HepG2 (cell line): Measurements from ENCODE around the gene TCF23. TPM values are rescaled to one million over a fixed set of nuclear protein-coding genes. Genes with fewer than 3 reads are reported as not detected.
A peak's percentile ranks its signal among the peaks of the same experiment; 100 is the strongest.

Source experiments
- ELF1 ChIP-seq: sonication (generic); formaldehyde crosslinking; IDR thresholded peaks from 2 replicates; pipeline ENCODE4 v1.4.0; 2020; ENCODE audit warnings: missing genetic modification reagents
- ELF3 ChIP-seq: IDR thresholded peaks from 2 replicates; pipeline ENCODE4 v1.6.1; 2016; ENCODE audit warnings: missing genetic modification reagents, missing compliant biosample characterization
- EP300 ChIP-seq, 3 experiments: sonication (generic) in 1 of 3; formaldehyde crosslinking in 1 of 3; IDR thresholded peaks; 2 replicates each; pipeline versions ENCODE4 v1.5.1 to v1.6.1; 2011 to 2020; ENCODE audit warnings: low read depth in 2 of 3, low read length in 2 of 3, borderline replicate concordance in 1 of 3, improper control_type of control experiment in 1 of 3, mild to moderate bottlenecking in 1 of 3, missing genetic modification reagents in 1 of 3, moderate library complexity in 1 of 3
- HMGA1 ChIP-seq: sonication (generic); formaldehyde crosslinking; conservative IDR thresholded peaks from 2 replicates; pipeline ENCODE4 v1.4.0; 2020; ENCODE audit warnings: missing genetic modification reagents
- HOXD1 ChIP-seq: sonication (generic); formaldehyde crosslinking; IDR thresholded peaks from 2 replicates; pipeline ENCODE4 v1.5.0; 2020; ENCODE audit warnings: missing genetic modification reagents
- KLF13 ChIP-seq: sonication (generic); formaldehyde crosslinking; IDR thresholded peaks from 2 replicates; pipeline ENCODE4 v1.4.0; 2020; ENCODE audit warnings: mild to moderate bottlenecking, missing genetic modification reagents
- MED1 ChIP-seq: sonication (generic); formaldehyde crosslinking; IDR thresholded peaks from 2 replicates; pipeline ENCODE4 v1.4.0; 2020; ENCODE audit warnings: missing genetic modification reagents
- MEF2D ChIP-seq: sonication (generic); formaldehyde crosslinking; IDR thresholded peaks from 2 replicates; pipeline ENCODE4 v1.5.1; 2020; ENCODE audit warnings: mild to moderate bottlenecking, missing genetic modification reagents
- MYNN ChIP-seq: sonication (generic); formaldehyde crosslinking; IDR thresholded peaks from 2 replicates; pipeline ENCODE4 v1.4.0; 2020; ENCODE audit warnings: mild to moderate bottlenecking, low read depth, missing genetic modification reagents
- ZNF143 ChIP-seq: sonication (generic); formaldehyde crosslinking; IDR thresholded peaks from 2 replicates; pipeline ENCODE4 v1.4.0; 2020; ENCODE audit warnings: missing genetic modification reagents
- ZNF253 ChIP-seq: sonication (generic); formaldehyde crosslinking; IDR thresholded peaks from 2 replicates; pipeline ENCODE4 v1.8.0; 2022; ENCODE audit warnings: mild to moderate bottlenecking, missing genetic modification reagents, borderline replicate concordance
- ZNF275 ChIP-seq: sonication (generic); formaldehyde crosslinking; IDR thresholded peaks from 2 replicates; pipeline ENCODE4 v1.8.0; 2022; ENCODE audit warnings: missing genetic modification reagents, mild to moderate bottlenecking, inconsistent platforms, borderline replicate concordance
- ZNF33B ChIP-seq: sonication (generic); formaldehyde crosslinking; IDR thresholded peaks from 2 replicates; pipeline ENCODE4 v1.5.1; 2020; ENCODE audit warnings: mild to moderate bottlenecking, missing genetic modification reagents
- ZNF343 ChIP-seq: sonication (generic); formaldehyde crosslinking; IDR thresholded peaks from 2 replicates; pipeline ENCODE4 v1.4.0; 2020; ENCODE audit warnings: mild to moderate bottlenecking, missing genetic modification reagents
- ZSCAN22 ChIP-seq: sonication (generic); formaldehyde crosslinking; IDR thresholded peaks from 2 replicates; pipeline ENCODE4 v1.4.0; 2020; ENCODE audit warnings: mild to moderate bottlenecking, missing genetic modification reagents
- polyA plus RNA-seq, 8 experiments: library from polyadenylated mRNA; depleted of rRNA in 3 of 8; stranded (reverse) in 7 of 8; unstranded in 1 of 8; fragments of >200 nt; fragmentation: Illumina TruSeq in 4 of 8; extraction: Trizol in 4 of 8; gene quantifications; 2 replicates each; pipeline versions ENCODE4 v1.2.1 to v1.2.3, GENCODE V29; 2011 to 2016; ENCODE audit warnings: low read depth in 4 of 8, missing spikeins in 1 of 8, mixed read lengths in 1 of 8; ENCODE audit not compliant: insufficient read depth in 1 of 8
- total RNA-seq, 5 experiments: library from RNA; depleted of rRNA; stranded (reverse); fragments of >200 nt; fragmentation: Illumina TruSeq; extraction: Trizol; gene quantifications; 2 replicates each; pipeline ENCODE4 v1.2.3, GENCODE V29; 2016; ENCODE audit warnings: low read depth in 1 of 5
- TF ChIP-seq, protein P1 (sequence below), 2 experiments: sonication (generic) in 1 of 2; formaldehyde crosslinking in 1 of 2; IDR thresholded peaks; 2 replicates each; pipeline versions ENCODE4 v1.4.0 to v1.6.1; 2018 to 2020; ENCODE audit warnings: missing genetic modification reagents in 2 of 2, borderline replicate concordance in 1 of 2, low read depth in 1 of 2, mild to moderate bottlenecking in 1 of 2, missing biosample characterization in 1 of 2
- TF ChIP-seq, protein P2 (sequence below): sonication (generic); formaldehyde crosslinking; conservative IDR thresholded peaks from 2 replicates; pipeline ENCODE4 v1.4.0; 2020; ENCODE audit warnings: missing genetic modification reagents
- TF ChIP-seq, protein P3 (sequence below): sonication (generic); formaldehyde crosslinking; IDR thresholded peaks from 2 replicates; pipeline ENCODE4 v1.4.0; 2020; ENCODE audit warnings: missing genetic modification reagents, borderline replicate concordance
- TF ChIP-seq, protein P4 (sequence below): sonication (generic); formaldehyde crosslinking; IDR thresholded peaks from 2 replicates; pipeline ENCODE4 v1.5.1; 2020; ENCODE audit warnings: mild to moderate bottlenecking, missing genetic modification reagents, borderline replicate concordance

TCF23 gene
- total and polyA plus RNA-seq, 2 of the 13 experiments (the other 11 are each of a cell fraction or from before 2014, with no cell fraction given): 0.02 to 1.4 TPM

DNA sequence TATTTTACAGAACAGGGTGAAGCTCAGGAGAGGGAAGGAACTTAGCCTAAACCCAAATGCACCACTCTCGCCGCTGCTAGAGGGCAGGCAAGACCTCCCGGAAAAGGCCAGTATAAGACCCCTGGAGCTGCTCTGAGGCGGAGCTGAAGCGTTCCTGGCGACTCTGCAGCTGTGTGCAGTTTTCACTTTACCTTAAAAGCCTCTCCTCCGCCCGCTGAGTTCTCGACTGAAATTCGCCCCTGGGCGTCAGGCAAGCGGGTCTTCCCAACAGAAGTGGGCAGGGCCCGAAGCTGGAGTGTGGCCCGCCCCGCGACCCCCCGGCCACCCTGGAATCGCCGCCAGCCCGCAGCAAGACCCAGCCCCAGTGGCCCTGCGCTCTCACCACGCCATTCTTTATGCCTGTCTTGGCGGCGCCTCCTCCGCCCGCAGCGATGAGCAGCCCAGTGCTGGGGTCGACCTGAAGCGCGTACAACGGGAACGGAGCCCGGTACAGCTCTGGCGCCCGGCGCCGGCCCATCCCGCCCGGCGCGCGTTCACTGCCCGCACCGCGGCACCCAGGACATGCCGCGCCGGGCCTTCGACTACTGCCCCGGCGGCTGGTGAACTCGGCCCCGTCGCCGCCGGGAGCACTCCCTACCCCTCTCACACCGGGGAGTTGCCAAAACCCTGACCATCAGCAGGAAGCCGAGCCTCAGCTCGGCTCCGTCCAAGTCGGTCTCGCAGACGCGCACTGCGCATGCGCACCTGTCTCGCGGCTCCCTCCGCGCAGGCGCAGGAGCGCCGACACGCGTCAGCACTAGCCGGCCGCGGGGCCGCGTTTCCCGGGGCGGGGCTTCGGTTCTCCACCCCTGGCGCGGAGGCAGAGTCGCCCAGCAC lies 14.7 kb upstream of the TCF23 start, which contains the start of gene PREB (continued):
- TF ChIP-seq, protein P1, sequence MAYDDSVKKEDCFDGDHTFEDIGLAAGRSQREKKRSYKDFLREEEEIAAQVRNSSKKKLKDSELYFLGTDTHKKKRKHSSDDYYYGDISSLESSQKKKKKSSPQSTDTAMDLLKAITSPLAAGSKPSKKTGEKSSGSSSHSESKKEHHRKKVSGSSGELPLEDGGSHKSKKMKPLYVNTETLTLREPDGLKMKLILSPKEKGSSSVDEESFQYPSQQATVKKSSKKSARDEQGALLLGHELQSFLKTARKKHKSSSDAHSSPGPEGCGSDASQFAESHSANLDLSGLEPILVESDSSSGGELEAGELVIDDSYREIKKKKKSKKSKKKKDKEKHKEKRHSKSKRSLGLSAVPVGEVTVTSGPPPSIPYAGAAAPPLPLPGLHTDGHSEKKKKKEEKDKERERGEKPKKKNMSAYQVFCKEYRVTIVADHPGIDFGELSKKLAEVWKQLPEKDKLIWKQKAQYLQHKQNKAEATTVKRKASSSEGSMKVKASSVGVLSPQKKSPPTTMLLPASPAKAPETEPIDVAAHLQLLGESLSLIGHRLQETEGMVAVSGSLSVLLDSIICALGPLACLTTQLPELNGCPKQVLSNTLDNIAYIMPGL (CRISPR knock-in tag; IDR thresholded peaks at IDR 0.05; ENCODE audit: borderline replicate concordance in 1 of 2, low read depth in 1 of 2): peak; percentile 32 to 81; a peak in 3 of 4 replicates
- TF ChIP-seq MEF2D (CRISPR knock-in tag) (peak; percentile 15), ZNF275 (CRISPR knock-in tag) (peak; percentile 91), HOXD1 (CRISPR knock-in tag) (0 out of 2 replicates have a peak, but pooled peaks have one; percentile 35), ZNF343 (CRISPR knock-in tag) (peak; percentile 54; the same call in 1 of the 2 replicates), MYNN (CRISPR knock-in tag) (peak; percentile 52; the same call in 1 of the 2 replicates), MED1 (peak; percentile 70), ELF1 (CRISPR knock-in tag) (no peak), HMGA1 (CRISPR knock-in tag) (no peak), ZNF253 (CRISPR knock-in tag) (no peak), ELF3 (CRISPR knock-in tag) (peak; percentile 48), ZSCAN22 (CRISPR knock-in tag) (peak; percentile 44; the same call in 1 of the 2 replicates), EP300 (IDR thresholded peaks at IDR 0.05; ENCODE audit: low read depth in 2 of 2, low read length in 2 of 2) (0 out of 4 replicates have a peak, but pooled peaks have one; percentile 7 to 26), EP300 (CRISPR knock-in tag; IDR thresholded peaks at IDR 0.05; ENCODE audit: borderline replicate concordance) (no peak), ZNF143 (peak; percentile 40; the same call in 1 of the 2 replicates), KLF13 (CRISPR knock-in tag) (no peak), ZNF33B (CRISPR knock-in tag) (0 out of 2 replicates have a peak, but pooled peaks have one; percentile 25)
- TF ChIP-seq, protein P2, sequence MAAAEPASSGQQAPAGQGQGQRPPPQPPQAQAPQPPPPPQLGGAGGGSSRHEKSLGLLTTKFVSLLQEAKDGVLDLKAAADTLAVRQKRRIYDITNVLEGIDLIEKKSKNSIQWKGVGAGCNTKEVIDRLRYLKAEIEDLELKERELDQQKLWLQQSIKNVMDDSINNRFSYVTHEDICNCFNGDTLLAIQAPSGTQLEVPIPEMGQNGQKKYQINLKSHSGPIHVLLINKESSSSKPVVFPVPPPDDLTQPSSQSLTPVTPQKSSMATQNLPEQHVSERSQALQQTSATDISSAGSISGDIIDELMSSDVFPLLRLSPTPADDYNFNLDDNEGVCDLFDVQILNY (CRISPR knock-in tag): 0 out of 2 replicates have a peak, but pooled peaks have one; percentile 48
- TF ChIP-seq, protein P3, sequence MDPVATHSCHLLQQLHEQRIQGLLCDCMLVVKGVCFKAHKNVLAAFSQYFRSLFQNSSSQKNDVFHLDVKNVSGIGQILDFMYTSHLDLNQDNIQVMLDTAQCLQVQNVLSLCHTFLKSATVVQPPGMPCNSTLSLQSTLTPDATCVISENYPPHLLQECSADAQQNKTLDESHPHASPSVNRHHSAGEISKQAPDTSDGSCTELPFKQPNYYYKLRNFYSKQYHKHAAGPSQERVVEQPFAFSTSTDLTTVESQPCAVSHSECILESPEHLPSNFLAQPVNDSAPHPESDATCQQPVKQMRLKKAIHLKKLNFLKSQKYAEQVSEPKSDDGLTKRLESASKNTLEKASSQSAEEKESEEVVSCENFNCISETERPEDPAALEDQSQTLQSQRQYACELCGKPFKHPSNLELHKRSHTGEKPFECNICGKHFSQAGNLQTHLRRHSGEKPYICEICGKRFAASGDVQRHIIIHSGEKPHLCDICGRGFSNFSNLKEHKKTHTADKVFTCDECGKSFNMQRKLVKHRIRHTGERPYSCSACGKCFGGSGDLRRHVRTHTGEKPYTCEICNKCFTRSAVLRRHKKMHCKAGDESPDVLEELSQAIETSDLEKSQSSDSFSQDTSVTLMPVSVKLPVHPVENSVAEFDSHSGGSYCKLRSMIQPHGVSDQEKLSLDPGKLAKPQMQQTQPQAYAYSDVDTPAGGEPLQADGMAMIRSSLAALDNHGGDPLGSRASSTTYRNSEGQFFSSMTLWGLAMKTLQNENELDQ (CRISPR knock-in tag): no peak
- TF ChIP-seq, protein P4, sequence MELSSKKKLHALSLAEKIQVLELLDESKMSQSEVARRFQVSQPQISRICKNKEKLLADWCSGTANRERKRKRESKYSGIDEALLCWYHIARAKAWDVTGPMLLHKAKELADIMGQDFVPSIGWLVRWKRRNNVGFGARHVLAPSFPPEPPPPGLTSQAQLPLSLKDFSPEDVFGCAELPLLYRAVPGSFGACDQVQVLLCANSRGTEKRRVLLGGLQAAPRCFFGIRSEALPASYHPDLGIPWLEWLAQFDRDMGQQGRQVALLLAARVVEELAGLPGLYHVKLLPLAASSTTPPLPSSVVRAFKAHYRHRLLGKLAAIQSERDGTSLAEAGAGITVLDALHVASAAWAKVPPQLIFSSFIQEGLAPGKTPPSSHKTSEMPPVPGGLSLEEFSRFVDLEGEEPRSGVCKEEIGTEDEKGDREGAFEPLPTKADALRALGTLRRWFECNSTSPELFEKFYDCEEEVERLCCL: no peak
